ENCODE data around the gene GATA6. TPM values are rescaled to one million over a fixed set of nuclear protein-coding genes. Genes with fewer than 3 reads are reported as not detected.

The GATA6 gene
- total and polyA plus RNA-seq, 2 of the 8 experiments (the other 6 are each of a cell fraction or from before 2014, with no cell fraction given), result 0.09 TPM; not detected in 1

- no peak overlapping the region for H2AFZ ChIP-seq (ENCODE audit: low read length)
- H3K14ac ChIP-seq (ENCODE audit: insufficient read length), result no peak overlapping the region
- no peak overlapping the region for H3K56ac ChIP-seq (replicated peaks; ENCODE audit: insufficient read length, low read depth, low read length)
- no peak overlapping the region for H3K4me2 ChIP-seq (ENCODE audit: insufficient read depth in 1 of 2, low read depth in 2 of 2, low read length in 2 of 2)
- 97% methylated on average over 2 of the region's 2 CpGs; no CpG with 5 or more reads in 1 of the 2 experiments for WGBS, 2 experiments (ENCODE audit: extremely low coverage in 1 of 2, insufficient coverage in 1 of 2, insufficient read length in 1 of 2, insufficient replicate concordance in 2 of 2, low coverage in 1 of 2, low lambda C conversion rate in 2 of 2, missing lambda C conversion rate in 1 of 2)
- no peaks in the 10 kb centered on the region for H3K79me2 ChIP-seq (ENCODE audit: control insufficient read depth in 1 of 2, insufficient read depth in 2 of 2, low read length in 2 of 2)
- no peaks in the 10 kb centered on the region; a peak in 1 of 7 replicates for H3K27me3 ChIP-seq (replicated peaks in 1 of 4; ENCODE audit: control insufficient read depth in 3 of 4, extremely low read depth in 1 of 4, insufficient read depth in 3 of 4, low read length in 3 of 4)
- FAIRE-seq, result no peak
- no peak overlapping the region for H2BK20ac ChIP-seq (ENCODE audit: low read length)
- H3K18ac ChIP-seq (ENCODE audit: extremely low read depth, low read length), result no peak overlapping the region
- H3K79me1 ChIP-seq (ENCODE audit: low read depth, low read length), result no peaks in the 10 kb centered on the region
- no peaks in the 10 kb centered on the region; a peak in 1 of 4 replicates for H3K9me3 ChIP-seq (ENCODE audit: insufficient read depth in 2 of 2, low read depth in 1 of 2, low read length in 1 of 2)
- no peak overlapping the region for H3K4ac ChIP-seq (replicated peaks; ENCODE audit: insufficient read length, low read depth, low read length)
- no peak overlapping the region for H4K8ac ChIP-seq (ENCODE audit: extremely low read depth, insufficient read depth, low read length)
- H4K91ac ChIP-seq (replicated peaks; ENCODE audit: insufficient read length, low read length), result no peak overlapping the region
- H3K4me1 ChIP-seq (replicated peaks in 1 of 4; ENCODE audit: control insufficient read depth in 3 of 4, insufficient read depth in 4 of 4, low read length in 3 of 4), result peaks cover 0 to 3% (median 1%) of the 10 kb centered on the region in 4 experiments; a peak in 1 of 7 replicates
- H2BK15ac ChIP-seq (ENCODE audit: low read length), result no peak overlapping the region
- no peaks in the 10 kb centered on the region for H3K36me3 ChIP-seq (ENCODE audit: control insufficient read depth in 2 of 4, insufficient read depth in 4 of 4, low read length in 3 of 4)
- no peak overlapping the region for H4K5ac ChIP-seq (ENCODE audit: insufficient read length, low read depth, low read length)
- no peak overlapping the region for H3K27ac ChIP-seq (ENCODE audit: low read depth, low read length)
- no peak overlapping the region for H2BK12ac ChIP-seq (ENCODE audit: low read depth, low read length)
- H3K4me3 ChIP-seq (ENCODE audit: extremely low read depth in 1 of 4, insufficient read depth in 2 of 4, low read depth in 3 of 4, low read length in 4 of 4), result no peak overlapping the region
- H3K23me2 ChIP-seq (ENCODE audit: low read depth, low read length), result peaks cover 9% of the 10 kb centered on the region; the same call in 1 of the 2 replicates
- H4K20me1 ChIP-seq (replicated peaks in 1 of 2; ENCODE audit: control insufficient read depth in 1 of 2, insufficient read depth in 2 of 2, low read length in 2 of 2), result no peaks in the 10 kb centered on the region
- no peak overlapping the region for H3K23ac ChIP-seq (ENCODE audit: insufficient read length)
- POLR2A ChIA-PET (ENCODE audit: partially characterized antibody), result no interaction called here
- no peak overlapping the region for H3K9ac ChIP-seq (replicated peaks in 1 of 4; ENCODE audit: extremely low read depth in 1 of 4, low read depth in 3 of 4, low read length in 3 of 4)
- DNase-seq (ENCODE audit: low read depth in 1 of 2, low spot score in 2 of 2), result no peak
- no peak overlapping the region for H2BK5ac ChIP-seq (ENCODE audit: low read depth, low read length)
- H2AK5ac ChIP-seq (ENCODE audit: low read depth, low read length), result no peak overlapping the region
- CTCF ChIA-PET (ENCODE audit: partially characterized antibody), result interaction anchor here (0.6 to 1.4 kb wide), 3 partner anchors 9 to 302 kb away, joined by 3 to 5 read pairs (median 3); no protein-coding TSS in a partner anchor
- no peak overlapping the region for H2BK120ac ChIP-seq (replicated peaks; ENCODE audit: low read depth, low read length)
- TF ChIP-seq HDAC2 (IDR thresholded peaks at IDR 0.05; ENCODE audit: borderline replicate concordance in 1 of 2, low read depth in 2 of 2, low read length in 2 of 2) (no peak), TBP (IDR thresholded peaks at IDR 0.05; ENCODE audit: low read depth, low read length) (no peak), SP2 (IDR thresholded peaks at IDR 0.05; ENCODE audit: low read length) (no peak), YY1 (IDR thresholded peaks at IDR 0.05; ENCODE audit: low read depth, low read length) (no peak), TAF7 (optimal IDR thresholded peaks at IDR 0.05; ENCODE audit: borderline replicate concordance, low read depth, low read length) (no peak), TAF1 (IDR thresholded peaks at IDR 0.05; ENCODE audit: low read depth, low read length) (no peak), RNF2 (IDR thresholded peaks at IDR 0.05; ENCODE audit: borderline replicate concordance, low read depth, low read length, missing control alignments, poor library complexity, severe bottlenecking) (no peak), GABPA (IDR thresholded peaks at IDR 0.05; ENCODE audit: borderline replicate concordance, insufficient read depth, low read length) (no peak), CHD1 (IDR thresholded peaks at IDR 0.05; ENCODE audit: low read depth, low read length) (no peak), KDM5A (IDR thresholded peaks at IDR 0.05; ENCODE audit: low read length) (no peak), EGR1 (IDR thresholded peaks at IDR 0.05; ENCODE audit: borderline replicate concordance, low read depth, low read length) (no peak)
- TF ChIP-seq, protein P1, sequence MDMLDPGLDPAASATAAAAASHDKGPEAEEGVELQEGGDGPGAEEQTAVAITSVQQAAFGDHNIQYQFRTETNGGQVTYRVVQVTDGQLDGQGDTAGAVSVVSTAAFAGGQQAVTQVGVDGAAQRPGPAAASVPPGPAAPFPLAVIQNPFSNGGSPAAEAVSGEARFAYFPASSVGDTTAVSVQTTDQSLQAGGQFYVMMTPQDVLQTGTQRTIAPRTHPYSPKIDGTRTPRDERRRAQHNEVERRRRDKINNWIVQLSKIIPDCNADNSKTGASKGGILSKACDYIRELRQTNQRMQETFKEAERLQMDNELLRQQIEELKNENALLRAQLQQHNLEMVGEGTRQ (IDR thresholded peaks at IDR 0.05; ENCODE audit: low read length), result no peak
Observed at GRCh38 chr18:22228976-22229375, 59.6 kb downstream of the GATA6 start.
